ENCODE data around the gene VPREB3. TPM values are rescaled to one million over a fixed set of nuclear protein-coding genes. Genes with fewer than 3 reads are reported as not detected.
"Not testable (repeated sequence)": the region's sequence is repeated elsewhere in the genome, so short reads cannot be mapped to it uniquely, and the experiment has no call there.

Gene VPREB3
- polyA plus RNA-seq, 2 of the 4 experiments (the other 2 are of a cell fraction) = 0.41 to 0.52 TPM

- H3K9me3 ChIP-seq = no peaks in the 10 kb centered on the region
- TF ChIP-seq E2F6 (IDR thresholded peaks at IDR 0.05; ENCODE audit: borderline replicate concordance, low read depth) = no peak
- no peak for TF ChIP-seq CTCF (IDR thresholded peaks at IDR 0.05)
- no peak for TF ChIP-seq HMGXB4 (CRISPR knock-in tag; IDR thresholded peaks at IDR 0.05; ENCODE audit: borderline replicate concordance)
- no peak for TF ChIP-seq RNF2 (IDR thresholded peaks at IDR 0.05; ENCODE audit: borderline replicate concordance, low read depth)
- no peak for TF ChIP-seq HES2 (IDR thresholded peaks at IDR 0.05)
- TF ChIP-seq NPAS2 (CRISPR knock-in tag; IDR thresholded peaks at IDR 0.05; ENCODE audit: borderline replicate concordance) = no peak
- no peak for TF ChIP-seq FOSL2 (IDR thresholded peaks at IDR 0.05)
- TF ChIP-seq FOSL2 (CRISPR knock-in tag; IDR thresholded peaks at IDR 0.05) = no peak
- no peak for TF ChIP-seq MAFK (IDR thresholded peaks at IDR 0.05; ENCODE audit: partially characterized antibody)
- WGBS (ENCODE audit: missing lambda C conversion rate) = 98% methylated on average over 5 of the region's 7 CpGs
- no peak for DNase-seq (ENCODE audit: low read depth in 1 of 2, low spot score in 1 of 2)
- no peak overlapping the region for H3K27ac ChIP-seq
- POLR2A ChIA-PET = no interaction called here
- no peak for FAIRE-seq
- CTCF ChIA-PET = no interaction called here
- no peak overlapping the region for H3K4me3 ChIP-seq
- no peak for ATAC-seq
- H3K4me2 ChIP-seq = no peak overlapping the region
- H3K4me1 ChIP-seq = no peaks in the 10 kb centered on the region
Observed at GRCh38 chr22:23742505-23743264, 11.5 kb downstream of the VPREB3 start.

GRCh38 chr22:23737696-23738095 lies 16.5 kb downstream of the VPREB3 start:
- no peaks in the 10 kb centered on the region for H3K9me3 ChIP-seq
- H3K4me1 ChIP-seq = no peaks in the 10 kb centered on the region
- no peak overlapping the region for H3K4me2 ChIP-seq
- H3K4me3 ChIP-seq = no peak overlapping the region
- ChIA-PET CTCF (no interaction called here), POLR2A (interaction anchor here (0.6 kb wide), 1 partner anchor 11 kb away, joined by 3 read pairs; no protein-coding TSS in a partner anchor)
- no peak for DNase-seq (ENCODE audit: low read depth in 1 of 2, low spot score in 1 of 2)
- no peak for ATAC-seq
- FAIRE-seq = no peak
- no peak overlapping the region for H3K27ac ChIP-seq
- TF ChIP-seq REST (IDR thresholded peaks at IDR 0.05) = no peak
- TF ChIP-seq MYC (IDR thresholded peaks at IDR 0.05; ENCODE audit: borderline replicate concordance, low read length) = no peak
- no peak for TF ChIP-seq CHD4 (IDR thresholded peaks at IDR 0.05; ENCODE audit: borderline replicate concordance)
- TF ChIP-seq POLR2AphosphoS2 (conservative IDR thresholded peaks at IDR 0.05; ENCODE audit: low read length) = no peak
- TF ChIP-seq CEBPB (IDR thresholded peaks at IDR 0.05) = no peak
- no peak for TF ChIP-seq NR3C1 (IDR thresholded peaks at IDR 0.05)
- TF ChIP-seq FOXS1 (CRISPR knock-in tag; IDR thresholded peaks at IDR 0.05) = no peak
- TF ChIP-seq CTCF (IDR thresholded peaks at IDR 0.05) = no peak
- no peak for TF ChIP-seq RAD21 (conservative IDR thresholded peaks at IDR 0.05 in 1 of 2, IDR thresholded peaks at IDR 0.05 in 1 of 2)
- no peak for TF ChIP-seq ZFP36 (IDR thresholded peaks at IDR 0.05; ENCODE audit: borderline replicate concordance, partially characterized antibody)

GRCh38 chr22:23728108-23728507 lies 26.1 kb downstream of the VPREB3 start:
- 81% methylated on average over 3 of the region's 4 CpGs for WGBS (ENCODE audit: missing lambda C conversion rate)
- H3K4me2 ChIP-seq; H3K4me3 ChIP-seq; H3K27ac ChIP-seq; DNase-seq (ENCODE audit: low read depth in 1 of 2, low spot score in 1 of 2); ATAC-seq; H3K9me3 ChIP-seq; H3K4me1 ChIP-seq; FAIRE-seq: not testable (repeated sequence)
- POLR2A ChIA-PET = interaction anchor here (0.6 to 1.0 kb wide), 2 partner anchors 11 to 21 kb away, joined by 5 to 7 read pairs; no protein-coding TSS in a partner anchor
- CTCF ChIA-PET = interaction anchor here (0.5 kb wide), 1 partner anchor 31 kb away, joined by 3 read pairs; no protein-coding TSS in a partner anchor
